GM12878 (cell line): ENCODE data around the gene INHBC. TPM values are rescaled to one million over a fixed set of nuclear protein-coding genes. Genes with fewer than 3 reads are reported as not detected.

Source experiments
- BMI1 ChIP-seq: fragments of 450-650 bp; IDR thresholded peaks from 2 replicates; pipeline ENCODE4 v1.6.1; 2016; ENCODE audit warnings: mild to moderate bottlenecking, moderate library complexity, borderline replicate concordance
- BRCA1 ChIP-seq: IDR thresholded peaks from 2 replicates; pipeline ENCODE4 v1.6.1; 2011; ENCODE audit warnings: low read depth, low read length, improper control_type of control experiment
- CHD1 ChIP-seq: IDR thresholded peaks from 2 replicates; pipeline ENCODE4 v1.6.1; 2012; ENCODE audit warnings: low read depth, low read length, improper control_type of control experiment
- CUX1 ChIP-seq: IDR thresholded peaks from 2 replicates; pipeline ENCODE4 v1.6.1; 2012; ENCODE audit warnings: improper control_type of control experiment, low read depth, low read length; ENCODE audit not compliant: insufficient replicate concordance
- EED ChIP-seq: sonication (generic); IDR thresholded peaks from 2 replicates; pipeline ENCODE4 v1.6.1; 2016; ENCODE audit warnings: antibody characterized with exemption, low read depth
- EZH2 ChIP-seq: IDR thresholded peaks from 2 replicates; pipeline ENCODE4 v1.6.1; 2012; ENCODE audit warnings: low read depth, mild to moderate bottlenecking, control low read depth, inconsistent platforms, low read length, borderline replicate concordance; ENCODE audit not compliant: control insufficient read depth
- FOS ChIP-seq: IDR thresholded peaks from 3 replicates; pipeline ENCODE4 v1.6.1; 2011; ENCODE audit warnings: borderline replicate concordance; ENCODE audit not compliant: insufficient read length; ENCODE audit errors: extremely low read depth
- FOXM1 ChIP-seq: IDR thresholded peaks from 2 replicates; pipeline ENCODE4 v1.6.1; 2012; ENCODE audit warnings: low read depth, mild to moderate bottlenecking, inconsistent platforms, low read length, moderate library complexity
- MYC ChIP-seq: IDR thresholded peaks from 2 replicates; pipeline ENCODE4 v1.6.1; 2011; ENCODE audit warnings: mild to moderate bottlenecking, low read length, moderate library complexity, inconsistent platforms; ENCODE audit not compliant: insufficient read depth, insufficient replicate concordance, insufficient read length, severe bottlenecking
- PML ChIP-seq: IDR thresholded peaks from 2 replicates; pipeline ENCODE4 v1.6.1; 2012; ENCODE audit warnings: low read length, inconsistent platforms
- RUNX3 ChIP-seq: IDR thresholded peaks from 2 replicates; pipeline ENCODE4 v1.6.1; 2012; ENCODE audit warnings: low read length, inconsistent platforms
- SIX5 ChIP-seq: IDR thresholded peaks from 2 replicates; pipeline ENCODE4 v1.6.1; 2011; ENCODE audit warnings: mild to moderate bottlenecking, low read depth, low read length, moderate library complexity; ENCODE audit not compliant: severe bottlenecking
- SMAD5 ChIP-seq: IDR thresholded peaks from 2 replicates; pipeline ENCODE4 v1.6.1; 2016; ENCODE audit warnings: antibody characterized with exemption, low read depth
- SP1 ChIP-seq: IDR thresholded peaks from one replicate; pipeline ENCODE4 v1.6.1; 2011; ENCODE audit warnings: low read depth, low read length
- ZBED1 ChIP-seq: IDR thresholded peaks from 2 replicates; pipeline ENCODE4 v1.6.1; 2016; ENCODE audit warnings: borderline replicate concordance
- ZSCAN29 ChIP-seq: fragments of 450-650 bp; IDR thresholded peaks from 2 replicates; pipeline ENCODE4 v1.6.1; 2017; ENCODE audit warnings: mild to moderate bottlenecking, moderate library complexity
- polyA plus RNA-seq, 11 experiments: library from polyadenylated mRNA; depleted of rRNA in 4 of 11; unstranded in 6 of 11; stranded (reverse) in 5 of 11; fragments of >200 nt; fragmentation: Nextera tagmentation in 4 of 11; fragmentation: Illumina TruSeq in 1 of 11; extraction: Ambion mirVana in 4 of 11; extraction: Trizol in 1 of 11; gene quantifications; 1 replicate in 1 of 11; 2 replicates in 10 of 11; pipeline versions ENCODE4 v1.2.1 to v1.2.3, GENCODE V29; 2011 to 2016; ENCODE audit warnings: inconsistent platforms in 2 of 11, missing spikeins in 2 of 11, low read depth in 1 of 11
- total RNA-seq, 4 experiments: library from RNA; depleted of rRNA in 3 of 4; stranded (reverse); fragments of >200 nt in 3 of 4; fragmentation: Illumina TruSeq in 1 of 4; extraction: Trizol in 1 of 4; gene quantifications; 2 replicates each; pipeline versions ENCODE4 v1.2.1 to v1.2.3, GENCODE V29; 2013 to 2021
- TF ChIP-seq, protein P1 (sequence below): IDR thresholded peaks from 2 replicates; pipeline ENCODE4 v1.6.1; 2012; ENCODE audit warnings: low read length, inconsistent platforms
- TF ChIP-seq, protein P2 (sequence below): fragments of 150-350 bp; IDR thresholded peaks from 2 replicates; pipeline ENCODE4 v1.6.1; 2014; ENCODE audit warnings: mild to moderate bottlenecking, low read depth, low read length
- TF ChIP-seq, protein P3 (sequence below): fragments of 450-650 bp; IDR thresholded peaks from 2 replicates; pipeline ENCODE4 v1.6.1; 2018; ENCODE audit warnings: borderline replicate concordance, mild to moderate bottlenecking; ENCODE audit not compliant: partially characterized antibody

INHBC gene
- total and polyA plus RNA-seq, 10 of the 15 experiments (the other 5 are each of a cell fraction or from before 2014, with no cell fraction given), result 0.04 to 0.22 (median 0.13) TPM; not detected in 5

DNA sequence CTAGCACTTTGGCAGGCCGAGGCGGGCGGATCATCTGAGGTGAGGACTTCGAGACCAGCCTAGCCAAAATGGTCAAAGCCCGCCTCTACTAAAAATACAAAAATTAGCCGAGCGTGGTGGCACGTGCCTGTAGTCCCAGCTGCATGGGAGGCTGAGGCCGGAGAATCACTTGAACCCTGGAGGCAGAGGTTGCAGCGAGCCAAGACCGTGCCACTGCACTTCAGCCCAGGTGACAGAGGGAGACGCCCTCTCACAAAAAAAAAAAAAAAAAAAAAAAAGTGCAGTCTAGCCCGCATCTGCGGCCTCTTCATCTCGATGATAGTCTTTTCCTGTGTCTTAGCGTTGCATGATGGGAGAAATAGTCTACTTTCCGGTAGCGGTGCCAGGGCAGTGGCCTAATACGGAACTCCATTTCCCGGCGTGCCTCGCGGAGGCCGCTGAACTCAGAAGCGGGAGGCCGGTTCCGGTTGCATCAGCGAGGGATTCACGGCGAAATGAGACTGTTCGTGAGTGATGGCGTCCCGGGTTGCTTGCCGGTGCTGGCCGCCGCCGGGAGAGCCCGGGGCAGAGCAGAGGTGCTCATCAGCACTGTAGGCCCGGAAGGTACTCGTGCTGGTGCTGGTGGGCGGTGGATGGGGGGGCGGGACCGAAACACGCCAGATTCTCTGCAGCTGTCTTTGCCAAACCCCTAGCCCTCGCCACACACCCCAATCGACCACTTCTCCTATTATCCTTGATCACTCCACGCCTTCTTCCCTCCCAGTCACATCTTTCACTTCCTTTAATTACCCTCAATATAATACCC, 53.2 kb downstream of the INHBC start, which contains the start of gene MARS1 (continued):
- TF ChIP-seq CUX1 (no peak), FOS (no peak), FOXM1 (peak; percentile 22; the same call in 1 of the 2 replicates), EED (no peak), BRCA1 (no peak), PML (peak; percentile 78; the same call in 1 of the 2 replicates), CHD1 (no peak), BMI1 (no peak), ZBED1 (0 out of 2 replicates have a peak, but pooled peaks have one; percentile 35), MYC (peak; percentile 72), SMAD5 (peak; percentile 83; the same call in 1 of the 2 replicates), SP1 (no peak), SIX5 (peak; percentile 89), RUNX3 (peak; percentile 77), ZSCAN29 (no peak), EZH2 (no peak)
- TF ChIP-seq, protein P1, sequence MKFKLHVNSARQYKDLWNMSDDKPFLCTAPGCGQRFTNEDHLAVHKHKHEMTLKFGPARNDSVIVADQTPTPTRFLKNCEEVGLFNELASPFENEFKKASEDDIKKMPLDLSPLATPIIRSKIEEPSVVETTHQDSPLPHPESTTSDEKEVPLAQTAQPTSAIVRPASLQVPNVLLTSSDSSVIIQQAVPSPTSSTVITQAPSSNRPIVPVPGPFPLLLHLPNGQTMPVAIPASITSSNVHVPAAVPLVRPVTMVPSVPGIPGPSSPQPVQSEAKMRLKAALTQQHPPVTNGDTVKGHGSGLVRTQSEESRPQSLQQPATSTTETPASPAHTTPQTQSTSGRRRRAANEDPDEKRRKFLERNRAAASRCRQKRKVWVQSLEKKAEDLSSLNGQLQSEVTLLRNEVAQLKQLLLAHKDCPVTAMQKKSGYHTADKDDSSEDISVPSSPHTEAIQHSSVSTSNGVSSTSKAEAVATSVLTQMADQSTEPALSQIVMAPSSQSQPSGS, result peak; percentile 53; the same call in 1 of the 2 replicates
- TF ChIP-seq, protein P2, sequence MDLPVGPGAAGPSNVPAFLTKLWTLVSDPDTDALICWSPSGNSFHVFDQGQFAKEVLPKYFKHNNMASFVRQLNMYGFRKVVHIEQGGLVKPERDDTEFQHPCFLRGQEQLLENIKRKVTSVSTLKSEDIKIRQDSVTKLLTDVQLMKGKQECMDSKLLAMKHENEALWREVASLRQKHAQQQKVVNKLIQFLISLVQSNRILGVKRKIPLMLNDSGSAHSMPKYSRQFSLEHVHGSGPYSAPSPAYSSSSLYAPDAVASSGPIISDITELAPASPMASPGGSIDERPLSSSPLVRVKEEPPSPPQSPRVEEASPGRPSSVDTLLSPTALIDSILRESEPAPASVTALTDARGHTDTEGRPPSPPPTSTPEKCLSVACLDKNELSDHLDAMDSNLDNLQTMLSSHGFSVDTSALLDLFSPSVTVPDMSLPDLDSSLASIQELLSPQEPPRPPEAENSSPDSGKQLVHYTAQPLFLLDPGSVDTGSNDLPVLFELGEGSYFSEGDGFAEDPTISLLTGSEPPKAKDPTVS, result peak; percentile 12; the same call in 1 of the 2 replicates
- TF ChIP-seq, protein P3, sequence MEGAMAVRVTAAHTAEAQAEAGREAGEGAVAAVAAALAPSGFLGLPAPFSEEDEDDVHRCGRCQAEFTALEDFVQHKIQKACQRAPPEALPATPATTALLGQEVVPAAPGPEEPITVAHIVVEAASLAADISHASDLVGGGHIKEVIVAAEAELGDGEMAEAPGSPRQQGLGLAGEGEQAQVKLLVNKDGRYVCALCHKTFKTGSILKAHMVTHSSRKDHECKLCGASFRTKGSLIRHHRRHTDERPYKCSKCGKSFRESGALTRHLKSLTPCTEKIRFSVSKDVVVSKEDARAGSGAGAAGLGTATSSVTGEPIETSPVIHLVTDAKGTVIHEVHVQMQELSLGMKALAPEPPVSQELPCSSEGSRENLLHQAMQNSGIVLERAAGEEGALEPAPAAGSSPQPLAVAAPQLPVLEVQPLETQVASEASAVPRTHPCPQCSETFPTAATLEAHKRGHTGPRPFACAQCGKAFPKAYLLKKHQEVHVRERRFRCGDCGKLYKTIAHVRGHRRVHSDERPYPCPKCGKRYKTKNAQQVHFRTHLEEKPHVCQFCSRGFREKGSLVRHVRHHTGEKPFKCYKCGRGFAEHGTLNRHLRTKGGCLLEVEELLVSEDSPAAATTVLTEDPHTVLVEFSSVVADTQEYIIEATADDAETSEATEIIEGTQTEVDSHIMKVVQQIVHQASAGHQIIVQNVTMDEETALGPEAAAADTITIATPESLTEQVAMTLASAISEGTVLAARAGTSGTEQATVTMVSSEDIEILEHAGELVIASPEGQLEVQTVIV, result peak; percentile 31
